Sigmoid colon (tissue), 7 donors: ENCODE results near the gene GPR142. TPM values are rescaled to one million over a fixed set of nuclear protein-coding genes. Genes with fewer than 3 reads are reported as not detected.

Experiments used
- DNase-seq: peaks from one replicate; pipeline ENCODE4 v3.0.0-alpha.2; 2019
- H3K27ac ChIP-seq, 4 donors: fragments of 200-600 bp; sonication (generic); one replicate each; pipeline ENCODE4 v1.5.1; 2016 to 2019; ENCODE audit warnings: mild to moderate bottlenecking in 1 of 4
- H3K27me3 ChIP-seq, 3 donors: fragments of 200-600 bp; sonication (generic); one replicate each; pipeline ENCODE4 v1.5.1; 2019; ENCODE audit warnings: mild to moderate bottlenecking in 1 of 3
- H3K36me3 ChIP-seq, 4 donors: fragments of 200-600 bp; sonication (generic); one replicate each; pipeline ENCODE4 v1.5.1; 2016 to 2019
- H3K4me1 ChIP-seq, 4 donors: fragments of 200-600 bp; sonication (generic); one replicate each; pipeline ENCODE4 v1.5.1; 2017 to 2019
- H3K4me3 ChIP-seq, 4 donors: fragments of 200-600 bp; sonication (generic); one replicate each; pipeline ENCODE4 v1.5.1; 2017 to 2019; ENCODE audit warnings: mild to moderate bottlenecking in 2 of 4, moderate library complexity in 1 of 4
- H3K9me3 ChIP-seq, 4 donors: fragments of 200-600 bp in 3 of 4; sonication (generic) in 3 of 4; one replicate each; pipeline versions ENCODE4 v1.5.1 to v1.6.1; 2013 to 2019
- EP300 ChIP-seq, 4 donors: sonication (generic); formaldehyde crosslinking; IDR thresholded peaks; one replicate each; pipeline ENCODE4 v1.6.1; 2017; ENCODE audit warnings: antibody characterized with exemption in 4 of 4
- POLR2A ChIP-seq, 2 donors: fragments of 450-650 bp; IDR thresholded peaks; one replicate each; pipeline ENCODE4 v1.6.1; 2016; ENCODE audit warnings: antibody characterized with exemption in 2 of 2, mild to moderate bottlenecking in 2 of 2, moderate library complexity in 2 of 2
- POLR2AphosphoS5 ChIP-seq, 4 donors: sonication (generic); formaldehyde crosslinking; IDR thresholded peaks; one replicate each; pipeline ENCODE4 v1.6.1; 2017; ENCODE audit warnings: antibody characterized with exemption in 4 of 4
- WGBS, 2 donors: extraction: QIAGEN DNeasy Blood & Tissue Kit; methylation state at CpG; one replicate each; pipeline ENCODE4 v1.1.7; 2013; 5-methylcytosine and 5-hydroxymethylcytosine counted together
- intact Hi-C: fragments of 100-400 bp; cut with DNase I; formaldehyde crosslinking; loops from one replicate; pipeline ENCODE4 v1.15.1; 2023
- polyA plus RNA-seq, 3 donors: library from polyadenylated mRNA; stranded (reverse); fragments of 200-250 nt; gene quantifications; one replicate each; pipeline ENCODE4 v1.2.3, GENCODE V29; 2013
- small RNA-seq, 3 donors: library from RNA; depleted of rRNA; stranded (forward); fragments of <200 nt; gene quantifications; one replicate each; pipeline ENCODE3, GENCODE V24; 2016
- total RNA-seq, 4 donors: library from RNA; depleted of rRNA; stranded (reverse); fragments of >200 nt; gene quantifications; one replicate each; pipeline ENCODE4 v1.1.0, GENCODE V29; 2016
- TF ChIP-seq, protein P1 (sequence below), 4 experiments: fragments of 450-650 bp in 3 of 4; fragments of 200-600 bp in 1 of 4; IDR thresholded peaks; one replicate each; pipeline ENCODE4 v1.5.1; 2016 to 2019; ENCODE audit warnings: antibody characterized with exemption in 4 of 4, mild to moderate bottlenecking in 3 of 4, moderate library complexity in 2 of 4
- donor health status: healthy with polysubstance abuse.
- donor health status: Bipolar disorder and iron deficiency.
- donor health status: healthy.

The GPR142 gene
- total and polyA plus RNA-seq, 7 donors = 0.16 to 1.8 TPM; not detected in 5

DNA sequence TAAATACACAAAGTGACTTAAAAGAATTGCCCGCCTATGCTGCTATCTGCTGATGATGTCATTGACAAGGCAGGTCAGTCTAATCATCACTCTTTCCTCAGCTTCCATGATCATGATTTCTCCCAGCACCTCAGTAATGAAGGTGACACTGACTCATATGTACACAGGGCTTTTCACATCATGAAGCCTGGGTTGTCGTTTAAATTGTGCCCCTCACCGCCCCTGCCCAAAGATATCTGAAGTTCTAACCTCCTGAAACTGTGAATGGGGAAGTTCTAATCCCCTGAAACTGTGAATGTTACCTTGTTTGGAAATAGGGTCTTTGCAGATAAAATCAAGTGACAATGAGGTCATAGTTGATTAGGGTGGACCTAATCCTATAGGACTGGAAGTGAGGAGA lies 47.2 kb downstream of the GPR142 start:
- H3K36me3 ChIP-seq = no peaks in the 10 kb centered on the region
- no peak overlapping the region for H3K27ac ChIP-seq
- TF ChIP-seq, protein P1, sequence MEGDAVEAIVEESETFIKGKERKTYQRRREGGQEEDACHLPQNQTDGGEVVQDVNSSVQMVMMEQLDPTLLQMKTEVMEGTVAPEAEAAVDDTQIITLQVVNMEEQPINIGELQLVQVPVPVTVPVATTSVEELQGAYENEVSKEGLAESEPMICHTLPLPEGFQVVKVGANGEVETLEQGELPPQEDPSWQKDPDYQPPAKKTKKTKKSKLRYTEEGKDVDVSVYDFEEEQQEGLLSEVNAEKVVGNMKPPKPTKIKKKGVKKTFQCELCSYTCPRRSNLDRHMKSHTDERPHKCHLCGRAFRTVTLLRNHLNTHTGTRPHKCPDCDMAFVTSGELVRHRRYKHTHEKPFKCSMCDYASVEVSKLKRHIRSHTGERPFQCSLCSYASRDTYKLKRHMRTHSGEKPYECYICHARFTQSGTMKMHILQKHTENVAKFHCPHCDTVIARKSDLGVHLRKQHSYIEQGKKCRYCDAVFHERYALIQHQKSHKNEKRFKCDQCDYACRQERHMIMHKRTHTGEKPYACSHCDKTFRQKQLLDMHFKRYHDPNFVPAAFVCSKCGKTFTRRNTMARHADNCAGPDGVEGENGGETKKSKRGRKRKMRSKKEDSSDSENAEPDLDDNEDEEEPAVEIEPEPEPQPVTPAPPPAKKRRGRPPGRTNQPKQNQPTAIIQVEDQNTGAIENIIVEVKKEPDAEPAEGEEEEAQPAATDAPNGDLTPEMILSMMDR (IDR thresholded peaks at IDR 0.05) = no peak
- TF ChIP-seq POLR2A (IDR thresholded peaks at IDR 0.05) = no peak
- TF ChIP-seq POLR2AphosphoS5 (IDR thresholded peaks at IDR 0.05) = no peak
- TF ChIP-seq EP300 (IDR thresholded peaks at IDR 0.05) = no peak
- no peaks in the 10 kb centered on the region for H3K4me1 ChIP-seq
- WGBS, 2 donors = 82 to 84% methylated on average over 3 of the region's 3 CpGs
- DNase-seq = no peak
- no peak overlapping the region for H3K4me3 ChIP-seq
- H3K9me3 ChIP-seq = no peaks in the 10 kb centered on the region
- no peaks in the 10 kb centered on the region for H3K27me3 ChIP-seq
- intact Hi-C loops = no loop called here

DNA sequence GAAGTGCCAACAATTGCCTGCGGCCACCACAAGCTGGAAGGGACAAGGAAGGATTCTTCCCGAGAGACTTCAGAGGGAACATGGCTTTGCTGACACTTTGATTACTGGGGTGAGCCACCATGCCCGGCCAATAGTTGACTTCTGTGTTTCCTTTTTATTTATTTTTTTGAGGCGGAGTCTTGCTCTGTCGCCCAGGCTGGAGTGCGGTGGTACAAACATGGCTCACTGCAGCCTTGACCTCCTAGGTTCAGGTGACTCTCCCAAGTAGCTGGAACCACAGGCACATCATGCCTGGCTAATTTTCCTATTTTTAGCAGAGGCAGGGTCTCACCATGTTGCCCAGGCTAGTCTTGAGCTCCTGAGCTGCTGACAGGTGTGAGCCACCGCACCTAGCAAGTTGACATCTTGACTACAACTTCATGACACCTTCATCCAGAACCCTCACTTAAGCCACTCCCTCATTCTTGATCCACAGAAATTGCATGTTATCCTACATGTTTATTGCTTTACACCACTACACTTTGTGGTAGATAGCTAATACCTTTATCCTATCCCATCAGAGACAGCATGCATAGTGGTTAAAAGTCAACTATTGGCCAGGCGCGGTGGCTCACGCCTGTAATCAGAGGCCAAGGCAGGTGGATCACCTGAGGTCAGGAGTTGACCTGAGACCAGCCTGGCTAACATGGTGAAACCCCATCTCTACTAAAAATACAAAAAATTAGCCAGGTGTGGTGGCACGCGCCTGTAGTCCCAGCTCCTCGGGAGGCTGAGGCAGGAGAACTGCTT lies 48.5 kb downstream of the GPR142 start:
- intact Hi-C loops = no loop called here
- no peak overlapping the region for H3K27ac ChIP-seq
- H3K4me1 ChIP-seq = no peaks in the 10 kb centered on the region
- TF ChIP-seq, protein P1 (IDR thresholded peaks at IDR 0.05) = no peak
- TF ChIP-seq EP300 (IDR thresholded peaks at IDR 0.05) = no peak
- TF ChIP-seq POLR2A (IDR thresholded peaks at IDR 0.05) = no peak
- TF ChIP-seq POLR2AphosphoS5 (IDR thresholded peaks at IDR 0.05) = no peak
- H3K36me3 ChIP-seq = no peaks in the 10 kb centered on the region
- 45 to 76% methylated on average over 13 of the region's 13 CpGs for WGBS, 2 donors
- no peaks in the 10 kb centered on the region for H3K27me3 ChIP-seq
- no peaks in the 10 kb centered on the region for H3K9me3 ChIP-seq
- no peak for DNase-seq
- no peak overlapping the region for H3K4me3 ChIP-seq

DNA sequence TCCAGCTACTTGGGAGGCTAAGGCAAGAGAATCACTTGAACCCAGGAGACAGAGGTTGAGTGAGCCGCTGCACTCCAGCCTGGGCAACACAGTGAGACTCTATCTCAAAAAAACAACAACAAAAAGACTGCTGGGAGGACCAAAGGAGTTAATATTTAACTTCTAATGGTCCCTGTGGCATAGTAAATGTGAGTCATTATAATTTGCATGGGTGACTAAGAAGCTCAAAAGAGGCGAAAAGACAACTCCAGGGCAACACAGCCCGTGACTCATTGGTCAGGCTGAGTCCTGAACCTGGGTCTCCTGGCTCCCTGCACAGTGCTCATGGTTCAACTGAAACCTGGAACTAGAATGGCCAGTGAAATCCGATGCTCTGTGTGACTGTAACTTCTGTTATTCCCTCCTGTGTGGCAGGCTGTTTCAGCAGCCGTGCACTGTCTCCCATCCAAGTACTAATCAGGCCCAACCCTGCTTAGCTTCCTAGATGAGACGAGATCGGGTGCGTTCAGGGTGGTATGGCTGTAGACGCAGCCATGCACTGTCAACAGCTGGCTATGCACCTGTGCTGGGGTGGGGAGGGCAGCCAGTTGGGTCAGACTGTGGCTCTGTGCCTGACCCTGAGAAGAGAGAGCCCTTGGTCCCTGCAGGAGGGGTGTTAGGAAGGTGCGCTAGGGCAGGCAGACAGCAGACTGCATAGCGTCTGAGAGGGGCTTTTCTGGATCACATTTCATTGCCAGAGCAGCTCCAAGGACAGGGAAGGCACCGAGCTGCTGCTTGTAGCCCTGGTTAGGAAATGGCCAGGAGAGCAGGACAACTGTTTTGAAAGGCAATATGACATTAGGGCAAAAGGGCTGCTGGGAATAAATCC lies 50.1 kb downstream of the GPR142 start:
- Histone ChIP-seq H3K36me3 (no peaks in the 10 kb centered on the region), H3K27ac (no peak overlapping the region), H3K27me3 (no peaks in the 10 kb centered on the region), H3K4me3 (no peak overlapping the region), H3K4me1 (no peaks in the 10 kb centered on the region), H3K9me3 (no peaks in the 10 kb centered on the region)
- intact Hi-C loops = no loop called here
- TF ChIP-seq POLR2AphosphoS5 (IDR thresholded peaks at IDR 0.05) (no peak), EP300 (IDR thresholded peaks at IDR 0.05) (no peak)
- WGBS, 2 donors = 25 to 67% methylated on average over 12 of the region's 12 CpGs
- no peak for DNase-seq

DNA sequence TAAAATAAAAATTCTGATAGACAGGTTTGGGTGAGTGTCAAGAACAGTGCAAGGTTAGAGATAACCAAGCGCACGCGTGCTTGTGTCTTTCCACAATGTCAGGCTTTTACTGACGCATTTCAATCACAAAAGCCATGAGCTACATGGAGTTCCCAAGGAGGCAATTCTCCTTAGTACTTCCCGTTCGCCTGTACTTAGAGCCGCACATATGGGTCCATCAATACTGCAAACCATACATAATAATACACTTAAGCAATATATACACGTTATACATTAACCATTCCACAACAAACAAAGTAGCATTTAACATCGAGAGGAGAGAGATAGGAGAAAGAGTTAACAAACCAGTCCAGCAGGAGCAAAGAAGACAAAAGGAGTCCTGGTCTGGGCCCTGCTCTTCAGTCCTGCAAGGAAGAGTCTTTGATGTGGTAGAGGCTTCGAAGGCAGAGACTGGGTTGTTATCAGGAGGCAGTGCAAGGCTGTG lies 52.7 kb downstream of the GPR142 start:
- WGBS, 2 donors = 18 to 72% methylated on average over 10 of the region's 10 CpGs
- H3K27me3 ChIP-seq = peaks cover 0 to 11% (median 0%) of the 10 kb centered on the region in 3 donors
- no peak overlapping the region for H3K4me3 ChIP-seq
- no peaks in the 10 kb centered on the region for H3K36me3 ChIP-seq
- intact Hi-C loops = no loop called here
- H3K27ac ChIP-seq = no peak overlapping the region
- DNase-seq = no peak
- TF ChIP-seq POLR2A (IDR thresholded peaks at IDR 0.05) (no peak), EP300 (IDR thresholded peaks at IDR 0.05) (no peak), POLR2AphosphoS5 (IDR thresholded peaks at IDR 0.05) (no peak)
- TF ChIP-seq, protein P1 (IDR thresholded peaks at IDR 0.05) = no peak
- H3K4me1 ChIP-seq = no peaks in the 10 kb centered on the region
- H3K9me3 ChIP-seq = no peaks in the 10 kb centered on the region

Small RNA genes within 50 kb of the gene (small RNA-seq; reads per million reads assigned to genes)
- 0 to 0.15 (median 0) reads per million in 3 donors for gene RNA5SP448

Other genes starting within 250 kb of the GPR142 start
- gene RPL38, start 163.8 kb upstream of the GPR142 start, total RNA-seq = 100 to 1,000 TPM; 215 to 718 (median 492) TPM
- 1,000 to 10,000 TPM; 1,011 to 2,321 (median 1,651) TPM for gene RPL38, start 163.8 kb upstream of the GPR142 start, polyA plus RNA-seq
- gene TTYH2, start 153.9 kb upstream of the GPR142 start, total RNA-seq = 1 to 10 TPM; 4.9 to 10.0 (median 7.0) TPM
- 1 to 10 TPM in 2 of 3 donors, under 1 TPM in 1; 0.60 to 3.4 (median 1.2) TPM for gene TTYH2, start 153.9 kb upstream of the GPR142 start, polyA plus RNA-seq
- not detected for gene DNAI2, start 93.3 kb upstream of the GPR142 start, total RNA-seq
- gene DNAI2, start 93.3 kb upstream of the GPR142 start, polyA plus RNA-seq = under 1 TPM in 1 of 3 donors, not detected in 2; 0.10 TPM
- gene KIF19, start 41.3 kb upstream of the GPR142 start, total RNA-seq = 1 to 10 TPM in 1 of 4 donors, under 1 TPM in 2, not detected in 1; 0.36 to 1.7 (median 0.68) TPM
- gene KIF19, start 41.3 kb upstream of the GPR142 start, polyA plus RNA-seq = 1 to 10 TPM in 1 of 3 donors, under 1 TPM in 2; 0.60 to 3.3 (median 0.92) TPM
- not detected for gene BTBD17, start 5.6 kb upstream of the GPR142 start, total RNA-seq
- under 1 TPM in 1 of 3 donors, not detected in 2; 0.03 TPM for gene BTBD17, start 5.6 kb upstream of the GPR142 start, polyA plus RNA-seq
- gene GPRC5C, start 64.6 kb downstream of the GPR142 start, total RNA-seq = 10 to 100 TPM in 3 of 4 donors, 1 to 10 TPM in 1; 6.1 to 16.9 (median 12.7) TPM
- 10 to 100 TPM; 27.3 to 78.1 (median 40.8) TPM for gene GPRC5C, start 64.6 kb downstream of the GPR142 start, polyA plus RNA-seq
- gene CD300A, start 99.1 kb downstream of the GPR142 start, total RNA-seq = 1 to 10 TPM; 2.9 to 6.9 (median 3.3) TPM
- gene CD300A, start 99.1 kb downstream of the GPR142 start, polyA plus RNA-seq = 10 to 100 TPM in 2 of 3 donors, 1 to 10 TPM in 1; 4.8 to 33.5 (median 10.9) TPM
- 1 to 10 TPM in 1 of 4 donors, under 1 TPM in 2, not detected in 1; 0.33 to 1.1 (median 0.55) TPM for gene CD300LB, start 164.0 kb downstream of the GPR142 start, total RNA-seq
- under 1 TPM; 0.38 to 0.60 (median 0.46) TPM for gene CD300LB, start 164.0 kb downstream of the GPR142 start, polyA plus RNA-seq
- 1 to 10 TPM in 1 of 4 donors, under 1 TPM in 2, not detected in 1; 0.36 to 3.3 (median 0.83) TPM for gene CD300C, start 178.6 kb downstream of the GPR142 start, total RNA-seq
- gene CD300C, start 178.6 kb downstream of the GPR142 start, polyA plus RNA-seq = 1 to 10 TPM in 2 of 3 donors, not detected in 1; 1.1 to 1.2 TPM
- gene CD300H, start 200.0 kb downstream of the GPR142 start, total RNA-seq = not detected
- gene CD300H, start 200.0 kb downstream of the GPR142 start, polyA plus RNA-seq = under 1 TPM in 1 of 3 donors, not detected in 2; 0.20 TPM
- not detected for gene CD300LD, start 224.8 kb downstream of the GPR142 start, total RNA-seq
- not detected for gene CD300LD, start 224.8 kb downstream of the GPR142 start, polyA plus RNA-seq